Mucosa of descending colon (tissue), 3 donors: ENCODE results near the gene NTM. TPM values are rescaled to one million over a fixed set of nuclear protein-coding genes. Genes with fewer than 3 reads are reported as not detected.

Experiments used
- ATAC-seq: fragments of 200-7000 bp; cut with Tn5 transposase; one replicate; pipeline ENCODE4 v1.9.1; 2020; ENCODE audit warnings: mild to moderate bottlenecking, moderate library complexity
- DNase-seq, 3 donors: peaks; one replicate each; pipeline ENCODE4 v3.0.0-alpha.2; 2020
- H3K36me3 ChIP-seq: fragments of 200-600 bp; one replicate; pipeline ENCODE4 v1.8.0; 2021; ENCODE audit warnings: low read depth, mild to moderate bottlenecking
- H3K4me1 ChIP-seq: fragments of 200-600 bp; one replicate; pipeline ENCODE4 v1.8.0; 2021; ENCODE audit warnings: low read depth, mild to moderate bottlenecking
- H3K4me3 ChIP-seq: fragments of 200-600 bp; one replicate; pipeline ENCODE4 v1.8.0; 2021; ENCODE audit warnings: mild to moderate bottlenecking
- H3K9me3 ChIP-seq: fragments of 200-600 bp; one replicate; pipeline ENCODE4 v1.8.0; 2021; ENCODE audit warnings: mild to moderate bottlenecking
- CTCF ChIP-seq: fragments of 200-600 bp; IDR thresholded peaks from one replicate; pipeline ENCODE4 v1.8.0; 2022; ENCODE audit warnings: antibody characterized with exemption, mild to moderate bottlenecking
- intact Hi-C, 2 donors: fragments of 100-400 bp; cut with DNase I in 1 of 2; cut with micrococcal nuclease in 1 of 2; formaldehyde crosslinking; loops; one replicate each; pipeline versions ENCODE4 v1.11.0 to v1.11.1; 2022; cut with DNase I, micrococcal nuclease
- total RNA-seq, 3 donors: library from RNA; stranded (reverse); fragmentation: NEBNext Ultra II Directional in 2 of 3; extraction: Animal tissue kit (Norgen Biotek cat#: 25700) in 2 of 3; gene quantifications; one replicate each; pipeline versions ENCODE4 v1.2.1 to v1.2.4, GENCODE V29; 2021 to 2023
- donor health status: DM: no; HTN: no; CAD: no; lungs with moderate emphysema.
- donor health status: DM: no; HTN: no; CAD: no.
- donor health status: DM: no; HTN: yes; CAD: no.

NTM gene
- total RNA-seq, 3 donors from 2014 or later, result 0.64 to 7.7 (median 1.2) TPM

- no peak for ATAC-seq
- Histone ChIP-seq H3K4me3 (no peak overlapping the region), H3K36me3 (no peaks in the 10 kb centered on the region), H3K9me3 (peaks cover 4% of the 10 kb centered on the region), H3K4me1 (no peaks in the 10 kb centered on the region)
- no peak for TF ChIP-seq CTCF
- intact Hi-C loops, result no loop called here
- DNase-seq, result no peak
Measured at GRCh38 chr11:132185726-132186592, 815.5 kb downstream of the NTM start.

GRCh38 chr11:132186699-132187098 is 816.3 kb downstream of the NTM start:
- H3K9me3 ChIP-seq, result peaks cover 4% of the 10 kb centered on the region

GRCh38 chr11:132187386-132187785 is 817.0 kb downstream of the NTM start:
- no peaks in the 10 kb centered on the region for H3K36me3 ChIP-seq
- H3K9me3 ChIP-seq, result peaks cover 4% of the 10 kb centered on the region
- no peaks in the 10 kb centered on the region for H3K4me1 ChIP-seq
- no peak for DNase-seq
- intact Hi-C loops, result no loop called here
- H3K4me3 ChIP-seq, result no peak overlapping the region
- ATAC-seq, result no peak
- TF ChIP-seq CTCF, result no peak

More at GRCh38 chr11:132186699-132187098, 816.3 kb downstream of the NTM start:
- H3K36me3 ChIP-seq, result no peaks in the 10 kb centered on the region
- H3K4me1 ChIP-seq, result no peaks in the 10 kb centered on the region
- no peak for ATAC-seq
- no peak for DNase-seq
- no peak for TF ChIP-seq CTCF
- H3K4me3 ChIP-seq, result no peak overlapping the region
- intact Hi-C loops, result no loop called here

- Histone ChIP-seq H3K4me1 (no peaks in the 10 kb centered on the region), H3K9me3 (peaks cover 4% of the 10 kb centered on the region), H3K4me3 (no peak overlapping the region), H3K36me3 (no peaks in the 10 kb centered on the region)
- DNase-seq (no peak), ATAC-seq (no peak)
- no peak for TF ChIP-seq CTCF
- intact Hi-C loops, result no loop called here
Measured at GRCh38 chr11:132187814-132188213, 817.4 kb downstream of the NTM start.

GRCh38 chr11:132196928-132197327 is 826.5 kb downstream of the NTM start:
- Histone ChIP-seq H3K4me1 (no peaks in the 10 kb centered on the region), H3K4me3 (no peak overlapping the region), H3K9me3 (peaks cover 15% of the 10 kb centered on the region), H3K36me3 (no peaks in the 10 kb centered on the region)
- ATAC-seq (no peak), DNase-seq (no peak)
- intact Hi-C loops, result no loop called here
- TF ChIP-seq CTCF, result no peak
